Jurkat, Clone E6-1 (cell line): Measurements from ENCODE around the gene ACSL5. TPM values are rescaled to one million over a fixed set of nuclear protein-coding genes. Genes with fewer than 3 reads are reported as not detected.

ENCODE experiments used
- DNase-seq: peaks from one replicate; pipeline ENCODE4 v3.0.0-alpha.2; 2011; ENCODE audit warnings: low read depth, low spot score
- H3K4me3 ChIP-seq: 2 replicates; pipeline ENCODE4 v1.5.1; 2011; ENCODE audit warnings: mild to moderate bottlenecking, low read length, control low read depth, moderate library complexity
- polyA plus RNA-seq: library from polyadenylated mRNA; unstranded; fragments of >200 nt; gene quantifications from one replicate; pipeline ENCODE4 v1.2.1, GENCODE V29; 2012; ENCODE audit warnings: missing spikeins; ENCODE audit not compliant: insufficient read length, insufficient read depth

The ACSL5 gene
- 0.44 TPM for polyA plus RNA-seq

DNA sequence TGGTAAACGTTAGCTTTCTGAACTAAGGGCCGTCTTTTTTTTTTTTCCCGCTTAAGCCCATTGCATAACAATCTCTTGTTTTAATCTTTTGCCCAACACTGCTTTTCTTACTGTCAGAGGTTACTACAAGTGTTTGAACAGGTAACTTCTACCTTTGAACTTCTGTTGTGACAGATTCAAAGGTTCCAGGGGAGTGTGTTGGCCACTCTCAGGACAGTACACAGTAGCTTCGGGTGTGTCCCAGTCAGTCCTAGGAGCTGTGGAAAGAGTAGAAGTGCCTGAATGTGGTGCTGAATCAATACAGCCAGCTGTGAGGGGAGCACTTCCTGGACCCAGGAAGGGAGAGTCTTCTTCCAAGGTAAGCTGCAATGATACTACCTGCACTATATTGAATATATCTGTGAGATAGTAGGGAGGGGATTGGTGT lies at the start of gene ACSL5:
Gene ACSL5, plus strand, starts transcription at position 205 of the 427 bp plus-strand sequence. CDS start 20,831 bp downstream, outside the sequence.
- H3K4me3 ChIP-seq: no peak within 1 kb of the TSS
- DNase-seq: no peak

DNA sequence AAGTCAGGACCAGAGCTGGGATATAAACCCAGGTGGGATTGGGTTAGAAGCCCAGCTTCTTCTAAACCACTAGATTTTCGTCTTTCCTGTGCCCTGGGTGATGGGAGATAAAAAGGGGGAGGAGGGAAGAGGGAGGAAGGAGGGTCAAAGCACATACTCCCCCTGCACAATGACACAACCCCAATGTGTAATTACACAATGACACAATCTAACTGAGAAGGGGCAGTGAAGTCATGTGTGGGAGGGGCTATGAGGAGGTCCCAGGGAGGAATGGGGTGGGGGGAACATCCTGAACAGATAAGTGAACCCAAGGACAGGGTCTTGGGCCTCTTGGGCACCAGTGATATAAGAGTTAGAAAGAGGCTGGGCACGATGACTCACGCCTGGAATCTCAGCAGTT lies 46.2 kb upstream of the ACSL5 start:
- no peak overlapping the region for H3K4me3 ChIP-seq
- no peak for DNase-seq

DNA sequence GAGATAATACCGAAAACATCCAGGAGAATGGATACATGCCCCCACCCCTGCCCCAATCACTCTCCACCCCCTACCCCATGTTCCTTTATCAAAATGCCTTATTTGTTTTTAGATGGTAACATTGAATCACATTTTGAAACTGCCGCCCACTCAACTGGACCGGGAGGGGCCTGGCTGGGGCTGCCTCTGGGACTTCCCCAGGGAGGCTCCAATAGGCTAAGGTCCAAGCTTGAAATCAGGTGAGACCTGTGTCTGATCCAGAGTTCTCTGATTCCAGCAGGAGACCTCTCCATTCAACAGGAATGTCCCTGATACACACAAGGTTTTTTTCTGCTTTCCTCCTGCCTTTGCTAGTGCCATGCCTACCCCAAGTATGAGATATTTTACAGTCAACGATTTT lies 43.8 kb upstream of the ACSL5 start:
- no peak for DNase-seq

DNA sequence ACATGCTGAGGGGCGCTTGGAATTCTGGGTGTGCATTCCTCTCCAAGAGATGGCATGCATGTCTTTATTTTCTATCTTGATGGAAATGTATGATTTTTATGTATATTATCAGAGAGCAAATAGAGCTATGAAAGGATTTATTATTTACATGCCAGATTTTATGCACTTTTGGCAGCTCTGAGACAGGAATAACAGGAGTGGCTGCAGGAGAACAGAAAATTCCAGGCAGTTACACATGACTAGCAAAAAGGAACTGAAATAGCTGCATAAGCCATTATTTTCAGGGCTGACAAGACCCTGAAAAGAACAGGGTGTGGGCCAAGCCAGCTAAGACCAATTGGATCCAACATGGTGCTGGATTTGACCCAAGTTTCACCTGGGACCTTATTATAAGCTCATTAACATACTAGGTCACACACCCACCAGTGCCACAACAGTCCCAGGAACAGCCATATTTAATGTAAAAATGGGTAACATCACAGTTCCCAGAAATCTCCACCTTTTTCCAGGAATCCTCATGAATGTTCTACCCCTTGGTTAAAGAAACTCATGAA lies 43.2 kb upstream of the ACSL5 start:
- H3K4me3 ChIP-seq: no peak overlapping the region
- no peak for DNase-seq

More for the DNA sequence above, 43.8 kb upstream of the ACSL5 start:
- no peak overlapping the region for H3K4me3 ChIP-seq

GRCh38 chr10:112332022-112332421 lies 41.9 kb upstream of the ACSL5 start:
- no peak overlapping the region for H3K4me3 ChIP-seq
- no peak for DNase-seq

DNA sequence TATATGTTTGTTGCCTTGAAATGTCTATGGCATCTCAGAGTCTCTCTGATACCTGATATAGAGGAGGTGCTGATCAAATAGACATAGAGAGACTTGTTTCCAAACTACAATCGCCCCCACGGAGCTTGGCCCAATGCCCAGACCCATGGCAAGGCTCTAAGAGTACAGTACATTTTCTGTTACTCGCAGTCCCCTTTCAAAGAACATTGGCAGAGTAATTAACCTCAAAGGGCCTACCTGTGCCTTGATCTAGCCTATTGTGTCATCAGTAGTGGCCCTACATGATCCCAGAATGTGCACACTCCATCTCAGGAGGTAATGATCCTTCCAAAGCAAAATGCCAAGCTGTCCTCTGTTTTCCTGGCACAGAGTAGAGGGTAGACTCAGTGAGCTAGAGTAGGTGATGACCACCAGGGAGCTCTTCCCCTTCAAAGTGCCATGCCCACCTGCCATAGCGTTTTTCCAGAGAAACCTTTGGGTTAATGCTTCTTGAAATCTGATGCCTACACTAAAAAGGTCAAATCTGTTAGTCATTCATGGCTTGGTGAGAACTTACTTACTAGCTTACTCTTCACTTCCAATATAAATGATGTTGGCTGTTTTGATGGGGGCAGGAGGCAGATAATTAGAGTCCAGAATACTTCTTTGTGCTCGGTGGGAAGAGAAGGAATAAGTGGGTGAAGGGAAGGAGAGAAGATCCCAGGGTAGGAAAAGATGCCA lies 41.2 kb upstream of the ACSL5 start:
- H3K4me3 ChIP-seq: no peak overlapping the region
- DNase-seq: no peak

- H3K4me3 ChIP-seq: no peak overlapping the region
- no peak for DNase-seq
Measured at GRCh38 chr10:112333452-112333851, 40.5 kb upstream of the ACSL5 start.

GRCh38 chr10:112335111-112335867 lies 38.6 kb upstream of the ACSL5 start:
- no peak overlapping the region for H3K4me3 ChIP-seq
- DNase-seq: no peak

- DNase-seq: no peak
- H3K4me3 ChIP-seq: no peak overlapping the region
Measured at GRCh38 chr10:112335868-112336265, 38.0 kb upstream of the ACSL5 start.

- no peak for DNase-seq
- H3K4me3 ChIP-seq: no peak overlapping the region
Measured at GRCh38 chr10:112336556-112337201, 37.2 kb upstream of the ACSL5 start.

- H3K4me3 ChIP-seq: no peak overlapping the region
- no peak for DNase-seq
Measured at GRCh38 chr10:112338957-112339356, 35.0 kb upstream of the ACSL5 start.

DNA sequence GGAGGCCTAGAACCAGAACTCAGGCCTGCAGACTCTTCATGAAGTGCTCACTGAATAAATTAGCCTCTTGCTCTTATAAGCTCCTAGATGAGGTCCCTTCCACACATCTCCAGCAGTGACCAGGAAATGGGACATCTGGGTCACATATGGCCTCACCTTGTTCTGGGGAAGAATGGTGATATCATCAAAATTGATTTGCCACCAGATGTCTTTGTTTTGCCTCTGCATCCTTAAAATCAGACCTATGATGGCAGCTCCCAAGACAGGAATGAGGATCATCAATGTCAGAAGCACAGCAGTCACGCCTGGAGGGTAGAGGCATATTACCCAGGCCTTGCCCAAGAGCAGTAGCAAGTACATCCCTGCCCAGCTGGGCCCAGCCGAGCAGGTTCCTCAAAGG lies 33.3 kb upstream of the ACSL5 start:
- no peak for DNase-seq
- no peak overlapping the region for H3K4me3 ChIP-seq

GRCh38 chr10:112343056-112343806 lies 30.7 kb upstream of the ACSL5 start:
- no peak for DNase-seq

GRCh38 chr10:112344261-112344660 lies 29.7 kb upstream of the ACSL5 start:
- H3K4me3 ChIP-seq: no peak overlapping the region
- DNase-seq: no peak

More at GRCh38 chr10:112343056-112343806, 30.7 kb upstream of the ACSL5 start:
- H3K4me3 ChIP-seq: no peak overlapping the region

- no peak overlapping the region for H3K4me3 ChIP-seq
Measured at GRCh38 chr10:112345202-112345601, 28.7 kb upstream of the ACSL5 start.

GRCh38 chr10:112345743-112346142 lies 28.2 kb upstream of the ACSL5 start:
- DNase-seq: no peak
- H3K4me3 ChIP-seq: no peak overlapping the region

More at GRCh38 chr10:112345202-112345601, 28.7 kb upstream of the ACSL5 start:
- DNase-seq: no peak

- no peak for DNase-seq
- no peak overlapping the region for H3K4me3 ChIP-seq
Measured at GRCh38 chr10:112346774-112347173, 27.1 kb upstream of the ACSL5 start.

DNA sequence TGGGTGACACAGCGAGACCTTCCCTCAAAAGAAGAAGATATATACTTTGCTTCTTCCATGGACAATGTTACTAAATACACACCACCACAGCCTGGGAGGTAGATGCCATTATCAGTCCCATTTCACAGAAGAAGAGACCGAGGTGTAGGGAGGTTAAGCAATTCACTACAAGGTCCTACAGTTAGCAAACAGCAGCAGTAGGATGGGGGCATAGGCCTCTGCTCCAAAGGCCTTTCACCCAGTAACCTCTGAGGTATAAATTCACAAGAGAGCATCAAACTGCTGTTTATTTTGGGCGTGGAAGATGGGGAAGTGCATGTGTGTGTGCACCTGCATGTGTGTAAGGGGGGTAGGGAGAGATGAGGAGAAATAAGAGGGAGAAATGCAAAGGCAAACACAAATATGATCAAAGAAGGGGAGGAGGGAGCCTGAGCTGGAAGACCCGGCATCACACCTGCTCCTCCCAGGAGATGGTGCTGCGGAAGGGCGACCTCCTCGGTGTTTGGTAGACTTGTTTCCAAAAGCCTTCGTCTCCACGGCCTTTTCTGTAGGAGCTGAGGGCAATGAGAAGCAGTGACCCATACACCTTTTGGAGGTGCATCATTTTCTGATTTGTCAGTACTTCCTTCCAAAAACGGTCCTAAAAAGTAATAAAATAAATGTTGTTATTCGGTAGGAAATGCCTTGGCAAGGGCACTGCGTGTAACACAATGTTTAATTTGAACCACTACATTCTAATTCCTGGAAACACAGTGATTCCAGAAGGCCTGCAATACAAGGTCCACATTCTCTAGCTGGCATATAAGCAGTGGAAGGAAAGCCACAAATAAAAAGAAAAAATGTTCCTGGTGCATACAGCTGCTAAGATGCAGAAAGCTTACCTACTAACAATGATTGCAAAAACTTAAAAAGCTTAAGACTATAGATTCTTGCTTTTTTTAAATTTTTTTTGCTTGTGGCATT lies 25.9 kb upstream of the ACSL5 start:
- DNase-seq: no peak
- no peak overlapping the region for H3K4me3 ChIP-seq
